AG08396 (cell line): Measurements from ENCODE around the gene FBXW4.

ENCODE experiments used
- DNase-seq: peaks from one replicate; pipeline ENCODE4 v3.0.0; 2012; ENCODE audit warnings: low spot score, mixed read lengths

The FBXW4 gene

DNA sequence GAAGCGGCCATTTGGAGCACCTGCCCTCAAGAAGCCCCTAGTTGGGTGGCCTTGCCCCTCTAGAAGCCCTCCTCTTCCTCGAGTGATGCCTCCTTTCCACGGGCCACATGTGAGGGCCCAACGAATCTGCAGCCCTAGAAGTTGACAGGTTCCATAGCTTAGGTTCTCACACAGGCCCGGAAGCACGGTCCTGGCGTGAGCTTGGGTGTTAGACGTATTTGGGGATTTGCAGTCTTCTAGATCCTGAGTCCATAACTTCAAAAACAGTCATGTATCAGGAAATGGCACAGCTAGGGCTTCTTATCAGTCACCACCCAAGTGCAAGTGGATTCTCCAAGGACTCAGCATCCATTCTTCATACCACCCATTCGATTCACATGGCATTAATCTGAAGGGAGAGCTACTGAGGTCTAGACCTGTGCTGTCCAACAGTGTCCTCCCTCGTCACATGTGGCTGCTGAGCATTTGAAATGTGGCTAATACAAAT is 477 bp upstream of the FBXW4 start:
- no peak for DNase-seq

DNA sequence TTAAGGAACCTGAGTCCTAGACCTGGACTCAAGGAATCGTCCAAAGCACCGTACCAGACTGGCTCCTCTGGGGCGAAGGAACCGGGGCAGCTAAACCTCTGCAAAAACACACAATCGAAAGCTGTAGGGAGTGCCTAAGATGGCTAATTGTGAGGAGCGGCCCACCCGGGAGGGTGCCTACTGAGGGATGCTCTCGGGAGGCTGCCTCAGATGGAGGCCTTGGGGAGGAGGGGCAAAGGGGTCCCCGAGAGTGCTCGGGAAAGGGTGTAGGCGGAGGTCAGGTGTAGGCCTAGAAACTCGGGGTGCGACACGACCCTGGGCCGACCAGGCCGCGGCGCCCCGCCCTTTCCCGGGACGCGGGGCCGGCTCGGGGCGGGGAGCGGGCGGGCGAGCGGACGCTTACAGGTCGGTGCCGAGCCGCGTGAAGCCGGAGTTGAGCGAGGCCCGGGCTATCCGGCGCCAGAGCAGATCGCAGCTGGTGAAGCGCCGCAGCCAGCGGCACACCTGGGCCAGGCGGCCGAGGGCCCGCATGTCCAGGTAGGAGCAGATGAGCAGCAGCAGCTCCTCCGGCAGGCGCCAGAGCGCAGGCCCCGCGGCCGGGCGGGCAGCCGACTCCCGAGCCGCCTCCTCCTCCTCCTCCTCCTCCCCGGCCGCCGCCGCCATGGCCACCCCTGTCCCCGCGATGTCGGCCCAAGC is 844 bp downstream of the FBXW4 start:
- DNase-seq: peak; percentile 72

DNA sequence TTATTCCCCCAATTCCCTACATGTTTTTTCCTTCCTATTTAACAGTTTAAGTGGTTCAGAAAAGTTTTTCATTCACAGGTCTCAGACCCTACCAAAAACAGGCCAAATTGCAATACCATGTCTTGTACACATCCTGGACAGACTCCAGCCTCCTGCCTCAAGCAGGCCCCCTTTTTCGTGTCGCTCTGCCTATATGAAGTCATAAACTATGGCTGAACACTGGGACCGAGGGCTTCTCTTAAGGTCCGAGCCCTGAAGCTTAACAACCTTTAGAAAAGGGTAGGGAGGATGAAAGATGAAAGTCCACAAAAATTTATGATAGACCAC is 1.4 kb downstream of the FBXW4 start:
- peak; percentile 53 for DNase-seq

DNA sequence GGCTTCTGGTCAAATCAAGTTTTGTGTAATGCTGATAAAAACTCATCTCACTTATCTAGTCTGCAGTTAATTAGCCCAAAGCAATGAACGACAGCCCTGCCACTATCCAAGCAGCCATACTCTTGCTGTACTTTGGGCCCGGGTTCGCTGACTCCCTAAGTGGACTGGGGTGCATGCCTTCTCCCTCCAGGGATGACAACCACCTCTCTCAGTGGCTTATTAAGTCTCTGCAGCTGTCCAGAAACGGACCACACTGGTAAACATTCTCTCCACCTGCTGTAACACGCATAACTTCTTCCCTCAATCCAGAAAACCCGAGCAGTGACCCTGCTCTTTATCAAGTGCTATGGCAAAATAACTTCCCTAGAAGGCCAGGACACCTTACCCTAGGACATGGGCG is 3.9 kb downstream of the FBXW4 start:
- no peak for DNase-seq

DNA sequence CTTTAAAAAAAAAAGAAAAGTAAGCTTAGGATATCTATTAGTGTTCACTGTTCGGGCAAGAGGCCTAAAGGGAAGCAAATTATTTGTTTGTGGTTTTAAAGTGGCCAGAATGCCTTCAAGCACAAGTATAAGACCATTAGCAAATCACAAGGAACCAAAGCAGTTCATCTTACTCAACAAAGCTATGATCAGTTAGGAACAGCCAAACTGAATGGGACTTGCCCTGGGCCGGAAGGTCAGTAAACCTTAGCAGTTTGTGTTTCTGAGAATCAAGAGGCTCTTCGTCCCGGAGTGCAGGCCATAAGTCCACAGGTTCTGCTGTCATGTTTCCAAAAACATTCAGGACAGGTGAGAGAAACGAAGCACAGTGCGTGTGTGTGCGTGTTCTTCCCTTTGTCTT is 4.5 kb downstream of the FBXW4 start:
- DNase-seq: no peak

DNA sequence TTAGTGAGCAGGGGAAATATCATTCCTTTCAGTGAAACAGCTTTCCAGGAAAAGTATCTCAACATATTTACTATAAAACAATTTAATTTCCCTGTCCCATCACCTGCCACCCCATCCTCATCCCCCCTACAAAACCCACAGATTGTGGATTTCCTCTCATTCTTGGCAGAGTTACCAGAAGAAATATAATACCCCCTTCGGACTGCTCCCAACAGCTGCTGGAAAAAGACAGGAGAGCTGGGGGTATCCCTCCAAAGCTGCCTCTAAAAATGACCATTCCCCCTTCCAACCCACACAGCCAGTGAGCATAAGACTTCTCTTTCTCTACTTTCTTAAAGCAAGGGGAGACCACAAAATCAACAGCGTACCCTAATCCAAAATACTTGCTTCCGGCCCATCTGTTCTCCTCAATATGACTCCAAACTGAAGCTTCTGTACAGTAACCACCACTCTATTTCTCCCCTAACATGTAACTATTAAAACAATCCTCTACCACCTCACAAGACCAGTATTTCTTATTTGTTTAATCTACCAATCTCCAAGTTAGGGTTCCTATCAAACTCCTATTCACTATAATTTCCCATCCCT is 7.8 kb downstream of the FBXW4 start:
- no peak for DNase-seq

DNA sequence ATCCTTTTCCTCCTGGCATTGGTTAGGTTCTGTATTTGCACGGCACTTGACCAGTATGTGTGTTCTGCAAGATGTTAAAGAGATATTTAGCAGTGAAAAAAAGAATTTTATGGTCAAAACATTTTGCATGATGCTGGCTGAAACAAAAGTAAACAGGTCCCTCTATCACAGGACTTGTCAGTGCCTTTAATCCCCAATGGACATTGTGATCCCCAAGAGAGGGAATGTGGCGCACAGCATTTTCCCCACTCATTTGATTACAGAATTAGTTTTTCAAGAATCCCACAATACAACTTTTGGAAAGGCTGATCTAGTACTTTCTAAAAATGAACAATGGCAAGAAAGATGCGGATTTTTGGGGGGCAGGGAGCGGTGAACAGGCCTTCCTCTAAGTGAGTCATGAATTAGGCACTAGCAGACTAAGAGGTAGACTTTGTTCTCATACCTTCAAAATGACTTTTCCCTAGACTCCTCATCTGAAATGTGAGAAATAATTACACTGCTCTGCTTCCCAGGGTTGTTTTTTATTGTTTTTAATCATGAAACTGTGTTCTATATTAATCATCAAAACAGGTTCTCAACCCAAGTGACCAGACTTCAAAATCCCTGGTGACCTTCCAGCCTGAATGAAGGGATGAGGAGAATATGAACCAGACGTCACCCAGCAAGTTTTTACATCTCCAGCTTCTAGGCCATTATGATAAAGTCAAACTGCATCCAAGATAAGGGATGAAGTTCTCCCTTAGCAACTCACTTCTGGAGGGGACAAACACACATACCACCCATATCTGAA is 8.6 kb downstream of the FBXW4 start:
- DNase-seq: no peak

DNA sequence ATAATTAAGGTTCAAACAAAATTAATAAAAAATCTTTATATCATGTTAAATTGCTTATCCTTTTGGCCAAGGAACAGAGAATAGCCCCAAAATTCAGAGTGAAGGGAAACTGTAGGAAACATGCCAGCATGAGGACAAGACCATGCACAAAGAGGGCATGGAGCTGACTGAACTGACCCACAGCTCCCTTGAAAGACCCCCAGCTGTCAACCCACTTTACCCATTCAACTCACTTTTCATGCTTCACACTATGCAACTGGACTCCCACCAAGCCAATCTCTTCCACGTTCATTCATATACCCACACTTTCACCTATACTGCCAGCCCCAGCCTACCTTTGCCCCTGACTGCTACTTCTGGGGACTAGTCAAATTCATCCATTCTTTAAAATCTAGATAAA is 10.2 kb downstream of the FBXW4 start:
- DNase-seq: no peak

DNA sequence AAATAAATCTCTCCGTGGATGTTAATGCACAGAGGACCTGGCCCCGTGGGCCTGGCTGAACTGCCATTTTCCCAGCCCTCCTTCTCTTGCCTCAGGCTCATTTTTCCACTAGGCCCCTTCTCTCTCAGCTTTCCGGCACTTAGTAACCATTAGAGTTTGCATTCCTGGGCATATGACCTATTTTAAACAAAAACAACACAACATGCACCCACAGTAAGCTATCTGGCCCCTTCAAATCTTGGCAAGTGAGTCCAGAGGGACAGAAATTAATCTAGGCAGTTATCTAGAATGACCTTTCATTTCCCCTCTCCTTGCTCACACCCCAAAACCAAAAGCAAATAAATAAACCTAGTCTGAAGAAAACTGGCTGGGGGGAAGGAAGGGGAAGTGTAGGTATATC is 11.7 kb downstream of the FBXW4 start:
- DNase-seq: peak; percentile 20

DNA sequence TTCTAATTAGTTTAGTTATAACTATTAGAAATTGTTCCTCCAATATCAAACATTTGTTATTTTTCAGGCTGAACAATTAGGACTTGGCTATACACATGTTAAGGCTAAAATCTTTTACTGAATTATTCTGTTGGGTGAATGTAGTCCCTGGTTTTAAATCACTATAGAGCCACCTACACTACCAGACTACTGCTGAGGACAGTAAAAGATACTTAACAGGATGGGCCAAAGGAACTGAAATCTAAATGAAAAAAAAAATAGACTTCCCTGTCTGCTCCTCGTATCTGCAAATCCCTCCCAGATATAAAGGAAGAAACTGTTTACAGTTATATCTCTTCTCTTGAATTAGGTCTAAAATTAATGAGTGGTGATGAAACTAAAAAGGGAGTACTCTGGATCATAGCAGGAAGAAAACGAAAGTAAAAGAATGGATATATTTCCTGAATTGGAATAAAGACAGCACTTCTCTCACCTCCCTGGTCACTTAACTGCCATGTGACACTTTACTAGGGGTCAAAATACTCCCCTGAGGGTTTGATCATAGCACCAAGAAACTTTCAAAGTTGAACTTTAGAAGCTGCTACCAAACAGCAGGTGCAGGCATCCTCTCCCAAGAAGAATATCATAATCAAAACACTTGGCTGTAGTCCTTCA is 12.7 kb downstream of the FBXW4 start:
- peak; percentile 21 for DNase-seq

DNA sequence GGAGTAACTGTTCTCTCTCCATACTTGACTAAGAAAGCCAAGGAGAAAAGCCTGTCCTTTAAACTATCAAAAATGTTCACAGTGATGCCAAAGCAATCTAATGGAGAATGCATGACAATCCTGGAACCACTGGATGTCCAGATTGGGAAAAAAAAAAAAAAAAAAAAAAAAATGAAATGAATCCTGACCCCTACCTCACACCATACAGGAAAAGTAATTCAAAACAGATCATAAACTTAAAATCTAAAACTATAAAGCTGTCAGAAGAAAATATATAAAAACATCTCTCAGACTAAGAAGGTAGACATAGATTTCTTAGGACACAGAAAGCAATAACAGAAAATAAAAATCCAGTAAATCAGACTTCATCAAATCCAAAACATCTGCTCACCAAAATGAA is 18.4 kb downstream of the FBXW4 start:
- no peak for DNase-seq

DNA sequence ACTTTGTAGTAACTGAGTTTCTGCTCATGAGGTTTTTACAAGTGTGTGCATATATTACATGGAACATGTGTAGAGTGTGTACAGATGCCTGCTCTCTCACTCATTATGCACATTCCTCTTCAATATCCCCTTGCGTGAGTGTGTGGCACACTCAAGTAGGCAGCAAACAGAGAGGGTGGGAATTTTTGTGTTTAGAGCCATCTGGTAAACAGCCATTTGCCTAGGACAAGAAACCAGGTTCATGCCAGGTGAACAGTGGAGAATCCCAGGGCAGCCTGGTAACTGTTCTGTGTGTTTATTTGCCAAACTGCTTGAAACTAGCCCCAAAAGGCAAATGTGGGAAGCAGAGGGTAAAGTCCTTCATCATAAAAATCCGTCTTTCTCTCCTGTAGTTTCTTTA is 19.9 kb downstream of the FBXW4 start:
- no peak for DNase-seq

DNA sequence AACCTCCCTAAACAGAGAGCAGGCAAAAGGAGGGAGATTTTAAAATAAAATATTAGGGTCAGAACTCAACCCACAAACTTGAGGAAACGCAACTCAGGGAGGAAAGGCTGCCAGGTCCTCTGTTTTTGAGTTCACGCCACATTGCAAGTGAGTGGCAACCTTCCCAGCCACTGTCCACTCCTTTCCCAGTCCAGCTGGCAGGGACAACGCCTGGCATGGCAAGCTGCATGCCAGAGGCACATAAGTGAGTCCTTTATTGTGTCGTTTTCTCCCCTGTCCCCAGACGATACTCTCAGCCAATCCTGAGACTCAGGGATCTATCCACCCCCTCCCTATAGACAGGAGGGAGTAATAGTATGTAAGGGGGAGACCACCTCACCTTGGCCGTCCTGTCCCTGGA is 22.4 kb downstream of the FBXW4 start:
- DNase-seq: no peak

DNA sequence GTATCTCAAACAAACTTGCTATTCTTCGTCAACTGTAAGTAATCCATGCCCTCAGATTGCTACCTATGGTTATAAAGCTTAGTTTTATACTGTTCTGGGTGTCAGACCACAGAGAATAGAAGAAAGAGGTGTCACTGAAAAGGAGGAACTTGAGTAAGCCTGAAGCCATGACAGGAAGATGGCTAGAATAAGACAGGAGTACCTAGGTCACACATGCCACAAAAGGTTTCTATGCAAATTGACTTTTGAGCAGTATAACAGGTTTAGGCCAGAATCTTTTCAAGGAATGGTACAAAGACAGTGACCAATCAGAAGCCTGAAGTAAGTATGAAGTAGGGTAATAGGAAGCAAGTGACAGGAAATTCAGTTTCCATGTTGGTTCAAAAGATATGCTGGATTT is 23.5 kb downstream of the FBXW4 start:
- DNase-seq: no peak

DNA sequence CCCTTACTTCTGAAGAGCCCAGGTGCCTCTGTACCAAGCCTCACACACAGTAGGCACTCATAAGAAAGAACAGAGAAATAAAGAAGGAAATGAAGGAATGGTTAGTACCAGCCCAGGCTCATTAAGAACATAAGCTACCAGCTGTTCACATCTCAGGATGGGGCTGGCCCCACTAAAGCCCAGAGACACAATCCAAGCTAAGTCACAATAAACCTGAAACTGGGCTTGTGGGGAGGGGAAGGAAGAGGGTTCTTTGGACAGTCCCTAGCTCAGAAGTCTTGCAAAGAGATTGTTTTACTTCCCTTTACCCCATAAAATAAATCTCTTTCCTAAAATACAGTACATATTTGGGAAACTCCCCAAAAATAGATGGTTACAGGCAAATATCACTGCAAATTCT is 24.3 kb downstream of the FBXW4 start:
- DNase-seq: no peak

DNA sequence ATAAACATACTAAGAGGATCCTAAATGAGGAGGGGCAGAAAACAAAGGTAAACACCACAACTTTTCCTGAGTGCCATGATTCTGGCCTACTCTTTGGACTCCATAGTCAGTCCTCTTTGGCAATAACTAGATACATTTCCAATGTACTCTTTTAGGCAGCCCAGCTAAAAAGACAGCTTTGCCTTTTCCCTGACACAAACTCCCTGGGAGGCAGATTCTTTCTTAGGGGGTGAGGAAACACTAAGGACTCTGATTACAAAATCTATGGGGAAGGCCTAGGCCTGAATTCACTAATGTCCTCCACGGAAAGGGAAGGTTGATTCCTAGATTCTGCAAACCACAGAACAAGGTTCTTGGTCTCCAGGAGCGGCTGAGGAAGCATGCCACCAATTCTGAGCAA is 25.8 kb downstream of the FBXW4 start:
- DNase-seq: no peak

DNA sequence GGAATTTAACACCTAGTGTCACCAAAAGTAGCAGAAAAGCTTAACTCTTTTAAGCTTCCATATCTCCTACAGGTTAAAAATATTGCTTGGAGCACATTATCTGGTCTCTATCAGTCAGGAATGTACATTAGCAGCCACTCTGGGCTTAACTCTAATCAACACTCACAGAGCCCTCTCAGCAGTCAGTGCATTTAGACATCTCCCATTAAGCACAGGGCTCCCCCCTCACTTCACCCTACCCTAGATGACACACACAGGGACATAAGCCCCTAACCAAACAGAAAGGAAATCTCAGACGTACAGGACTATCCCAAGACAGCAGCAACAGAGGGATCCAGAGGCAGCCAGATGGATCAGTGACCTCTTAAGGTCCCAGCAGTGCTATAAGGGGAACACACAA is 26.4 kb downstream of the FBXW4 start:
- no peak for DNase-seq

DNA sequence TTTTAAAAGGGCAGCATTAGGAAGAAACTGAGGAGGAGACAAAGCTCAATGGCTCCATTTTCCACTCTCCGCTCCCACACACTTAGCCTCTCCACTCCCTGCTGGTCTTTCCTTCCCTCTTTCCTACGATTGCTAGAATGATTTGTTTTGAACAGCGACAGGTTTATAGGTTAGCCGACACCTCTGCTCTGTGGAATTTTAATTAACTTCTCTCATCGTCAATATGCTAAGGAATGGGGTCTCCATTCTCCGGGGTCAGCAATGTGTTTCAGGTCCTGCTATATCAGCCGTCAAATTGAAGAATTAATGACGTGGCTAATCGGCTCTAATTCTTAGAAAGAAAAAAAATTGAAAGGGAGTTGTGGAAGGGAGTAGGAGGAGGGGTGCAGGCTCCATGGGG is 28.9 kb downstream of the FBXW4 start:
- DNase-seq: no peak

DNA sequence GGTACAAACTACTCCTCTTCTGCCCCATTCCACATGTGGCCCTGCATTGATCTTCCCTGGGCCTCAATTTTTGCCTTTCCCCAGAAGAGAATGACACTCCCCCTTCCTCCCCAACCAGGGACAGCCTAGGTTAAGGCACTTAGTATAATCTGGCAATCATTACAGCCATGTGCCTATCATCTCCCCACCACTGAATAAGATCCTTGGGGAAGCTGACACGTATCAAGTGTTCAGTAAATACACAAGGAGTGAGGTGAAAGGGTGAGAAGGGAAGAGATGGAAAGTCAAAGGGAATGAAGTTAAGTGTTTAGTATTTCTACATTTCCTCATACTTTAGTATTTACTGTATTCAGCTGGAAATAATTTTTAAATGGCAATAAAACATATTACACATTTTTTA is 31.9 kb downstream of the FBXW4 start:
- no peak for DNase-seq

DNA sequence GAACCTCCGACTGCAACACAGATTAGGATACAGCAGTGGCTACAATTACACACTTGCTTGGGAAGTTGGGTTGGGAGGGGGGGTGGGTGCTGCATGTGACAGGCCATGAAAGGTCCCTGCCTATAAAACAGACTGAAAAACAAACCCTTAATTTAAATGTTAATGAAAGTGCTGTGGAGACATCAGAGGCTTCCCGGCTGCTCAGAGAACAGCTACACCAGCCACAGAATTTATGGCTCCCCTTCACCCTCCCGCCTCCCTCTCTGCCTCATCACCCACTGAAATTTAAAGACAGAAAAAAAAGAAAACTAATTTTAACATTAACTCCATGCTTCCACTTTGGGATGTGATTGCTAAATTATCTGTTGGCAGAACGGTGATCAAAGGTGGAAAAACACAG is 34.7 kb downstream of the FBXW4 start:
- DNase-seq: no peak

DNA sequence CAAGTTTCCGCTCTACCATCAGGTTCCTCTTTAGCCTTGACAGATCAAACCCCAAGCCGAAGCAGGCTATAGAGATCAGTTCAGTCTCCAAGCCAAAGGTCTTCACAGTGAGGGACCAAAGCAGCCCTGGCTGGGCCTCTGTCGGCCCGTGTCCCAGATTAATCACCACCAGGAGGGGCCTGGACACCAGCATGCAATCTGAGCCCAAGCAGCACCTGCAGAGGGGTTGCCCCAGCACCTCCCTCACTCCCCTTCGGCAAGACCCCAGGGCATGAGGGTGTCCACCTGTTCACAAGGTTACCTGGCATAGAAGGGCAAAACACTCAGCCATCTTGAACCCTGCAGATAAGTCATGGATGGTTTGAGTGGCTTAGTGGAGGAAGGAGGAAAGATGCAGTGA is 36.0 kb downstream of the FBXW4 start:
- no peak for DNase-seq

DNA sequence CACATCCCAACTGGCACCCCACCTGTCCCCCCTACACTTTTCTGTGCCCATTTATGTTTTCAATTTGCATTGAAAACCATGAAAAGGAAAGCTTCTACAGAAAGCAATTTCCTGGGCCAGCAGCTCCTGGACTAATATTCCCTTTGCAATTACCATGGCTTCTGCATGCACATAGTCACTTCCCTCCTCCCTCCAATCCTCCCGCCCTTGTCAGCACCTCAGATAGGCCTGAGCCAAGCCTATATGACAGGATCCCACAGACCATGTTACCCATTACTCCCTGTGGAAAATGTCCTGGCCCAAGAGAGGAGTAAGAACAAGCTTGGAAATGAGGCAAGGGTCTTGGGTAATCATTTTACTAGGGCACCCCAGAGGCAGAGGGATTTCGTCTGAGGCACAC is 38.1 kb downstream of the FBXW4 start:
- DNase-seq: no peak

DNA sequence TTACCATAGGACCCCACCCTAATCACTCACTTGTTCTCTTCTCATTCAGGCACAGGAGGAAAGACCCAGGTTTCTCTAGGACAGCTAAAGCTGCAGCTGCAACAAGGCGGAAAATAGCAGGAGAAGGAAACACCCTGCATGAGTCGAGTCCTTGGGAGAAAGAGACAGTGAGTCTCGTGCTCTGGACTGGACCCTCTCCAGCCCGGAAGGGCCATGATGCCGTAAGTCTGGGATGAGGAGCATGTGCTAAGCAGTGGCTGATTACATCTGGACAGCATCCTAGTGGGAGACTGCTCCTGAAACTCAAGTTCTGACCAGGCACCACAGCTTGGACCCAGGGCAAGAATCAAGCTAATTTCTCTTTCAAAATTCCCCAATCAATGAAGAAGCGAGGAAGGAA is 39.4 kb downstream of the FBXW4 start:
- DNase-seq: peak; percentile 40
